ENCODE data around the gene KRTAP4-1. TPM values are rescaled to one million over a fixed set of nuclear protein-coding genes. Genes with fewer than 3 reads are reported as not detected.

KRTAP4-1 gene
- total RNA-seq, 1 donor from 2014 or later = not detected

GRCh38 chr17:41223821-41224220 is 39.1 kb upstream of the KRTAP4-1 start:
- H3K27ac ChIP-seq = no peak overlapping the region
- H3K27me3 ChIP-seq = no peaks in the 10 kb centered on the region
- no peaks in the 10 kb centered on the region for H3K9me3 ChIP-seq
- no peak overlapping the region for H3K4me3 ChIP-seq
- H3K4me1 ChIP-seq = no peaks in the 10 kb centered on the region
- intact Hi-C loops (cut with DNase I) = no loop called here
- no peaks in the 10 kb centered on the region for H3K36me3 ChIP-seq
- DNase-seq (ENCODE audit: low spot score in 2 of 2) = no peak
- TF ChIP-seq CTCF (IDR thresholded peaks at IDR 0.05) = no peak

- Histone ChIP-seq H3K27ac (no peak overlapping the region), H3K9me3 (no peaks in the 10 kb centered on the region), H3K27me3 (no peaks in the 10 kb centered on the region), H3K4me3 (no peak overlapping the region), H3K4me1 (no peaks in the 10 kb centered on the region), H3K36me3 (no peaks in the 10 kb centered on the region)
- TF ChIP-seq CTCF (IDR thresholded peaks at IDR 0.05) = no peak
- intact Hi-C loops (cut with DNase I) = no loop called here
- no peak for DNase-seq (ENCODE audit: low spot score in 2 of 2)
These were observed 31.0 kb upstream of the KRTAP4-1 start for GRCh38 chr17:41215681-41216080.

- Histone ChIP-seq H3K27ac (no peak overlapping the region), H3K36me3 (no peaks in the 10 kb centered on the region), H3K9me3 (no peaks in the 10 kb centered on the region), H3K4me1 (no peaks in the 10 kb centered on the region), H3K4me3 (no peak overlapping the region), H3K27me3 (no peaks in the 10 kb centered on the region)
- intact Hi-C loops (cut with DNase I) = no loop called here
- no peak for TF ChIP-seq CTCF (IDR thresholded peaks at IDR 0.05)
- no peak for DNase-seq (ENCODE audit: low spot score in 2 of 2)
These were observed 27.9 kb upstream of the KRTAP4-1 start for GRCh38 chr17:41212524-41213169.

- DNase-seq (ENCODE audit: low spot score in 2 of 2) = no peak
- H3K36me3 ChIP-seq = no peaks in the 10 kb centered on the region
- no peak for TF ChIP-seq CTCF (IDR thresholded peaks at IDR 0.05)
- intact Hi-C loops (cut with DNase I) = no loop called here
- no peak overlapping the region for H3K4me3 ChIP-seq
- H3K27me3 ChIP-seq = no peaks in the 10 kb centered on the region
- no peaks in the 10 kb centered on the region for H3K9me3 ChIP-seq
- no peak overlapping the region for H3K27ac ChIP-seq
- H3K4me1 ChIP-seq = no peaks in the 10 kb centered on the region
These were observed 27.2 kb upstream of the KRTAP4-1 start for GRCh38 chr17:41211845-41212466.

- Histone ChIP-seq H3K27ac (no peak overlapping the region), H3K36me3 (no peaks in the 10 kb centered on the region), H3K9me3 (no peaks in the 10 kb centered on the region), H3K27me3 (no peaks in the 10 kb centered on the region), H3K4me1 (no peaks in the 10 kb centered on the region), H3K4me3 (no peak overlapping the region)
- DNase-seq (ENCODE audit: low spot score in 2 of 2) = no peak
- intact Hi-C loops (cut with DNase I) = no loop called here
- no peak for TF ChIP-seq CTCF (IDR thresholded peaks at IDR 0.05)
These were observed 14.8 kb upstream of the KRTAP4-1 start for GRCh38 chr17:41199421-41200078.

All from ascending aorta (tissue), 2 donors.